HepG2 (cell line): ENCODE data around the gene CXCR5. TPM values are rescaled to one million over a fixed set of nuclear protein-coding genes. Genes with fewer than 3 reads are reported as not detected.

Experiments used
- CHD2 ChIP-seq: IDR thresholded peaks from 2 replicates; pipeline ENCODE4 v1.6.1; 2011; ENCODE audit warnings: low read depth, low read length, improper control_type of control experiment
- DDIT3 ChIP-seq: sonication (generic); formaldehyde crosslinking; IDR thresholded peaks from 2 replicates; pipeline ENCODE4 v1.4.0; 2020; ENCODE audit warnings: mild to moderate bottlenecking, missing genetic modification reagents
- FOXP1 ChIP-seq, 2 experiments: fragments of 450-650 bp in 1 of 2; IDR thresholded peaks; 2 replicates each; pipeline ENCODE4 v1.6.1; 2017 to 2018; ENCODE audit warnings: antibody characterized with exemption in 1 of 2
- GATAD1 ChIP-seq: IDR thresholded peaks from 2 replicates; pipeline ENCODE4 v1.6.1; 2016; ENCODE audit warnings: missing genetic modification reagents, missing compliant biosample characterization
- GTF2F1 ChIP-seq: fragments of 150-350 bp; IDR thresholded peaks from 2 replicates; pipeline ENCODE4 v1.6.1; 2014; ENCODE audit warnings: low read length
- HCFC1 ChIP-seq: fragments of 150-350 bp; IDR thresholded peaks from 2 replicates; pipeline ENCODE4 v1.6.1; 2014; ENCODE audit warnings: low read depth, low read length
- ISX ChIP-seq: sonication (generic); formaldehyde crosslinking; conservative IDR thresholded peaks from 2 replicates; pipeline ENCODE4 v1.5.0; 2020; ENCODE audit warnings: missing genetic modification reagents
- JUN ChIP-seq: sonication (generic); formaldehyde crosslinking; IDR thresholded peaks from 2 replicates; pipeline ENCODE4 v1.4.0; 2020; ENCODE audit warnings: mild to moderate bottlenecking, missing genetic modification reagents
- JUND ChIP-seq: sonication (generic); formaldehyde crosslinking; IDR thresholded peaks from 2 replicates; pipeline ENCODE4 v1.8.0; 2022; ENCODE audit warnings: mild to moderate bottlenecking, missing genetic modification reagents
- KAT2B ChIP-seq: fragments of 150-350 bp; IDR thresholded peaks from 2 replicates; pipeline ENCODE4 v1.6.1; 2014; ENCODE audit warnings: low read depth, low read length, borderline replicate concordance
- MEF2D ChIP-seq: sonication (generic); formaldehyde crosslinking; IDR thresholded peaks from 2 replicates; pipeline ENCODE4 v1.5.1; 2020; ENCODE audit warnings: mild to moderate bottlenecking, missing genetic modification reagents
- PITX1 ChIP-seq: sonication (generic); formaldehyde crosslinking; IDR thresholded peaks from 2 replicates; pipeline ENCODE4 v1.5.1; 2020; ENCODE audit warnings: mild to moderate bottlenecking, missing genetic modification reagents
- PPARG ChIP-seq: conservative IDR thresholded peaks from 2 replicates; pipeline ENCODE4 v1.6.1; 2016; ENCODE audit warnings: missing biosample characterization, missing genetic modification reagents
- PTBP1 ChIP-seq: fragments of 200-400 bp; formaldehyde crosslinking; IDR thresholded peaks from 2 replicates; pipeline ENCODE4 v1.6.1; 2018; ENCODE audit warnings: low read length, low read depth; ENCODE audit not compliant: poor library complexity, severe bottlenecking
- RBM39 ChIP-seq: fragments of 200-400 bp; formaldehyde crosslinking; IDR thresholded peaks from one replicate; pipeline ENCODE4 v1.6.1; 2018; ENCODE audit warnings: antibody characterized with exemption, mild to moderate bottlenecking, low read depth, low read length; ENCODE audit not compliant: poor library complexity, severe bottlenecking
- RFX5 ChIP-seq: IDR thresholded peaks from 2 replicates; pipeline ENCODE4 v1.6.1; 2011; ENCODE audit warnings: low read depth, low read length, improper control_type of control experiment
- SIN3B ChIP-seq: fragments of 150-350 bp; IDR thresholded peaks from 2 replicates; pipeline ENCODE4 v1.6.1; 2014; ENCODE audit warnings: low read length
- TBX2 ChIP-seq: sonication (generic); formaldehyde crosslinking; IDR thresholded peaks from 2 replicates; pipeline ENCODE4 v1.5.0; 2020; ENCODE audit warnings: missing genetic modification reagents, mild to moderate bottlenecking, borderline replicate concordance
- THRA ChIP-seq: sonication (generic); formaldehyde crosslinking; IDR thresholded peaks from 2 replicates; pipeline ENCODE4 v1.4.0; 2020; ENCODE audit warnings: missing genetic modification reagents, borderline replicate concordance
- ZEB1 ChIP-seq: IDR thresholded peaks from 2 replicates; pipeline ENCODE4 v1.6.1; 2012; ENCODE audit warnings: mild to moderate bottlenecking, low read depth, inconsistent platforms; ENCODE audit not compliant: insufficient replicate concordance
- ZMYM4 ChIP-seq: sonication (generic); formaldehyde crosslinking; IDR thresholded peaks from 2 replicates; pipeline ENCODE4 v1.8.1; 2023; ENCODE audit warnings: mild to moderate bottlenecking, missing genetic modification reagents
- ZNF224 ChIP-seq: sonication (generic); formaldehyde crosslinking; IDR thresholded peaks from 2 replicates; pipeline ENCODE4 v1.5.0; 2020; ENCODE audit warnings: mild to moderate bottlenecking, missing genetic modification reagents
- ZNF3 ChIP-seq: IDR thresholded peaks from 2 replicates; pipeline ENCODE4 v1.7.0; 2017; ENCODE audit warnings: inconsistent platforms
- ZNF460 ChIP-seq: sonication (generic); formaldehyde crosslinking; IDR thresholded peaks from 2 replicates; pipeline ENCODE4 v1.5.1; 2020; ENCODE audit warnings: missing genetic modification reagents, mild to moderate bottlenecking, borderline replicate concordance
- ZNF543 ChIP-seq: sonication (generic); formaldehyde crosslinking; IDR thresholded peaks from 2 replicates; pipeline ENCODE4 v1.4.0; 2020; ENCODE audit warnings: mild to moderate bottlenecking, missing genetic modification reagents
- ZNF550 ChIP-seq: sonication (generic); formaldehyde crosslinking; IDR thresholded peaks from 2 replicates; pipeline ENCODE4 v1.4.0; 2020; ENCODE audit warnings: mild to moderate bottlenecking, missing genetic modification reagents, borderline replicate concordance
- ZNF572 ChIP-seq: sonication (generic); formaldehyde crosslinking; IDR thresholded peaks from 2 replicates; pipeline ENCODE4 v1.5.1; 2020; ENCODE audit warnings: mild to moderate bottlenecking, missing genetic modification reagents
- polyA plus RNA-seq, 8 experiments: library from polyadenylated mRNA; depleted of rRNA in 3 of 8; stranded (reverse) in 7 of 8; unstranded in 1 of 8; fragments of >200 nt; fragmentation: Illumina TruSeq in 4 of 8; extraction: Trizol in 4 of 8; gene quantifications; 2 replicates each; pipeline versions ENCODE4 v1.2.1 to v1.2.3, GENCODE V29; 2011 to 2016; ENCODE audit warnings: low read depth in 4 of 8, missing spikeins in 1 of 8, mixed read lengths in 1 of 8; ENCODE audit not compliant: insufficient read depth in 1 of 8
- total RNA-seq, 5 experiments: library from RNA; depleted of rRNA; stranded (reverse); fragments of >200 nt; fragmentation: Illumina TruSeq; extraction: Trizol; gene quantifications; 2 replicates each; pipeline ENCODE4 v1.2.3, GENCODE V29; 2016; ENCODE audit warnings: low read depth in 1 of 5
- TF ChIP-seq, protein P1 (sequence below): sonication (generic); formaldehyde crosslinking; IDR thresholded peaks from 2 replicates; pipeline ENCODE4 v1.8.0; 2022; ENCODE audit warnings: missing genetic modification reagents, mild to moderate bottlenecking, moderate library complexity, borderline replicate concordance

CXCR5 gene
- total and polyA plus RNA-seq, 2 of the 13 experiments (the other 11 are each of a cell fraction or from before 2014, with no cell fraction given), result not detected

GRCh38 chr11:118911113-118911879 lies 27.6 kb downstream of the CXCR5 start (continued):
- no peak for TF ChIP-seq FOXP1 (IDR thresholded peaks at IDR 0.05)
- TF ChIP-seq FOXP1 (CRISPR knock-in tag; IDR thresholded peaks at IDR 0.05), result no peak
- TF ChIP-seq THRA (CRISPR knock-in tag), result 0 out of 2 replicates have a peak, but pooled peaks have one; percentile 51
- no peak; the same call in 1 of the 2 replicates for TF ChIP-seq MEF2D (CRISPR knock-in tag)
- no peak for TF ChIP-seq PITX1
- TF ChIP-seq, protein P1, sequence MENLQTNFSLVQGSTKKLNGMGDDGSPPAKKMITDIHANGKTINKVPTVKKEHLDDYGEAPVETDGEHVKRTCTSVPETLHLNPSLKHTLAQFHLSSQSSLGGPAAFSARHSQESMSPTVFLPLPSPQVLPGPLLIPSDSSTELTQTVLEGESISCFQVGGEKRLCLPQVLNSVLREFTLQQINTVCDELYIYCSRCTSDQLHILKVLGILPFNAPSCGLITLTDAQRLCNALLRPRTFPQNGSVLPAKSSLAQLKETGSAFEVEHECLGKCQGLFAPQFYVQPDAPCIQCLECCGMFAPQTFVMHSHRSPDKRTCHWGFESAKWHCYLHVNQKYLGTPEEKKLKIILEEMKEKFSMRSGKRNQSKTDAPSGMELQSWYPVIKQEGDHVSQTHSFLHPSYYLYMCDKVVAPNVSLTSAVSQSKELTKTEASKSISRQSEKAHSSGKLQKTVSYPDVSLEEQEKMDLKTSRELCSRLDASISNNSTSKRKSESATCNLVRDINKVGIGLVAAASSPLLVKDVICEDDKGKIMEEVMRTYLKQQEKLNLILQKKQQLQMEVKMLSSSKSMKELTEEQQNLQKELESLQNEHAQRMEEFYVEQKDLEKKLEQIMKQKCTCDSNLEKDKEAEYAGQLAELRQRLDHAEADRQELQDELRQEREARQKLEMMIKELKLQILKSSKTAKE (CRISPR knock-in tag), result peak; percentile 60; the same call in 1 of the 2 replicates
- TF ChIP-seq JUND (CRISPR knock-in tag), result no peak
- TF ChIP-seq ZNF543, result no peak
- TF ChIP-seq RFX5, result no peak
- no peak for TF ChIP-seq ZNF224 (CRISPR knock-in tag)
- TF ChIP-seq ZNF3 (CRISPR knock-in tag), result no peak
- no peak for TF ChIP-seq KAT2B
- TF ChIP-seq RBM39, result no peak
- TF ChIP-seq TBX2 (CRISPR knock-in tag), result peak; percentile 64; the same call in 1 of the 2 replicates
- no peak for TF ChIP-seq HCFC1
- no peak for TF ChIP-seq DDIT3
- TF ChIP-seq SIN3B, result no peak
- TF ChIP-seq GATAD1 (CRISPR knock-in tag), result no peak
- peak; percentile 16; the same call in 1 of the 2 replicates for TF ChIP-seq ZNF460 (CRISPR knock-in tag)
- TF ChIP-seq JUN, result no peak
- no peak for TF ChIP-seq ZNF550 (CRISPR knock-in tag)
- no peak for TF ChIP-seq CHD2
- no peak for TF ChIP-seq ZEB1
- 0 out of 2 replicates have a peak, but pooled peaks have one; percentile 14 for TF ChIP-seq PPARG (CRISPR knock-in tag)
- no peak for TF ChIP-seq ISX (CRISPR knock-in tag)
- TF ChIP-seq PTBP1, result no peak
- no peak for TF ChIP-seq ZNF572 (CRISPR knock-in tag)
- TF ChIP-seq ZMYM4 (CRISPR knock-in tag), result peak; percentile 40; the same call in 1 of the 2 replicates
- TF ChIP-seq GTF2F1, result no peak
